ENCODE results near the gene PUM1. TPM values are rescaled to one million over a fixed set of nuclear protein-coding genes. Genes with fewer than 3 reads are reported as not detected.

The PUM1 gene
- polyA plus RNA-seq, 4 donors: 16.5 to 76.5 (median 23.3) TPM

- WGBS, 3 donors: 48 to 69% (median 49%) methylated on average over 4 of the region's 4 CpGs
- H3K27ac ChIP-seq (ENCODE audit: low read depth in 1 of 3, low read length in 2 of 3): no peak overlapping the region
- no peak overlapping the region for H3K4me3 ChIP-seq (ENCODE audit: low read depth in 1 of 3, low read length in 3 of 3)
- DNase-seq (peak; percentile 33 to 64), FAIRE-seq (no peak)
- H3K36me3 ChIP-seq (ENCODE audit: control insufficient read depth in 3 of 3, insufficient read depth in 2 of 3, low read depth in 1 of 3, low read length in 3 of 3): peaks cover 0 to 8% (median 0%) of the 10 kb centered on the region in 3 donors
- no peaks in the 10 kb centered on the region for H3K9me3 ChIP-seq (ENCODE audit: control insufficient read depth in 2 of 2, insufficient read depth in 1 of 2, low read depth in 1 of 2, low read length in 1 of 2)
- peaks cover 7 to 20% (median 17%) of the 10 kb centered on the region in 3 donors for H3K4me1 ChIP-seq (ENCODE audit: control insufficient read depth in 3 of 3, insufficient read depth in 2 of 3, low read depth in 1 of 3, low read length in 2 of 3)
- no peaks in the 10 kb centered on the region for H3K27me3 ChIP-seq (ENCODE audit: control insufficient read depth in 3 of 3, insufficient read depth in 3 of 3, low read length in 3 of 3)
Measured at GRCh38 chr1:31012210-31012924, 53.1 kb downstream of the PUM1 start.

GRCh38 chr1:31011719-31012118 is 53.8 kb downstream of the PUM1 start:
- Histone ChIP-seq H3K27me3 (ENCODE audit: control insufficient read depth in 3 of 3, insufficient read depth in 3 of 3, low read length in 3 of 3) (no peaks in the 10 kb centered on the region), H3K4me1 (ENCODE audit: control insufficient read depth in 3 of 3, insufficient read depth in 2 of 3, low read depth in 1 of 3, low read length in 2 of 3) (peaks cover 7 to 20% (median 17%) of the 10 kb centered on the region in 3 donors), H3K4me3 (ENCODE audit: low read depth in 1 of 3, low read length in 3 of 3) (no peak overlapping the region), H3K27ac (ENCODE audit: low read depth in 1 of 3, low read length in 2 of 3) (no peak overlapping the region), H3K36me3 (ENCODE audit: control insufficient read depth in 3 of 3, insufficient read depth in 2 of 3, low read depth in 1 of 3, low read length in 3 of 3) (peaks cover 0 to 8% (median 0%) of the 10 kb centered on the region in 3 donors), H3K9me3 (ENCODE audit: control insufficient read depth in 2 of 2, insufficient read depth in 1 of 2, low read depth in 1 of 2, low read length in 1 of 2) (no peaks in the 10 kb centered on the region)
- no peak for DNase-seq
- 96 to 100% (median 97%) methylated on average over 1 of the region's 1 CpG for WGBS, 3 donors
- FAIRE-seq: no peak

GRCh38 chr1:31010086-31010989 is 55.2 kb downstream of the PUM1 start:
- 48 to 60% (median 59%) methylated on average over 6 of the region's 6 CpGs for WGBS, 3 donors
- Histone ChIP-seq H3K36me3 (ENCODE audit: control insufficient read depth in 3 of 3, insufficient read depth in 2 of 3, low read depth in 1 of 3, low read length in 3 of 3) (peaks cover 2 to 11% (median 7%) of the 10 kb centered on the region in 3 donors), H3K4me1 (ENCODE audit: control insufficient read depth in 3 of 3, insufficient read depth in 2 of 3, low read depth in 1 of 3, low read length in 2 of 3) (peaks cover 7 to 20% (median 17%) of the 10 kb centered on the region in 3 donors), H3K27ac (ENCODE audit: low read depth in 1 of 3, low read length in 2 of 3) (no peak overlapping the region), H3K9me3 (ENCODE audit: control insufficient read depth in 2 of 2, insufficient read depth in 1 of 2, low read depth in 1 of 2, low read length in 1 of 2) (no peaks in the 10 kb centered on the region), H3K27me3 (ENCODE audit: control insufficient read depth in 3 of 3, insufficient read depth in 3 of 3, low read length in 3 of 3) (no peaks in the 10 kb centered on the region), H3K4me3 (ENCODE audit: low read depth in 1 of 3, low read length in 3 of 3) (no peak overlapping the region)
- no peak for DNase-seq
- no peak for FAIRE-seq

- H3K9me3 ChIP-seq (ENCODE audit: control insufficient read depth in 2 of 2, insufficient read depth in 1 of 2, low read depth in 1 of 2, low read length in 1 of 2): no peaks in the 10 kb centered on the region
- H3K4me3 ChIP-seq (ENCODE audit: low read depth in 1 of 3, low read length in 3 of 3): no peak overlapping the region
- no peaks in the 10 kb centered on the region for H3K27me3 ChIP-seq (ENCODE audit: control insufficient read depth in 3 of 3, insufficient read depth in 3 of 3, low read length in 3 of 3)
- FAIRE-seq: no peak
- peaks cover 7 to 16% (median 15%) of the 10 kb centered on the region in 3 donors for H3K4me1 ChIP-seq (ENCODE audit: control insufficient read depth in 3 of 3, insufficient read depth in 2 of 3, low read depth in 1 of 3, low read length in 2 of 3)
- no peak for DNase-seq
- no peak overlapping the region for H3K27ac ChIP-seq (ENCODE audit: low read depth in 1 of 3, low read length in 2 of 3)
- WGBS, 3 donors: 53 to 74% (median 68%) methylated on average over 2 of the region's 2 CpGs
- H3K36me3 ChIP-seq (ENCODE audit: control insufficient read depth in 3 of 3, insufficient read depth in 2 of 3, low read depth in 1 of 3, low read length in 3 of 3): peaks cover 2 to 10% (median 7%) of the 10 kb centered on the region in 3 donors
Measured at GRCh38 chr1:31007462-31007991, 58.0 kb downstream of the PUM1 start.

GRCh38 chr1:31006747-31007146 is 58.8 kb downstream of the PUM1 start:
- H3K4me1 ChIP-seq (ENCODE audit: control insufficient read depth in 3 of 3, insufficient read depth in 2 of 3, low read depth in 1 of 3, low read length in 2 of 3): peaks cover 6 to 9% (median 9%) of the 10 kb centered on the region in 3 donors
- no peak overlapping the region for H3K27ac ChIP-seq (ENCODE audit: low read depth in 1 of 3, low read length in 2 of 3)

GRCh38 chr1:31005617-31006166 is 59.8 kb downstream of the PUM1 start:
- Histone ChIP-seq H3K9me3 (ENCODE audit: control insufficient read depth in 2 of 2, insufficient read depth in 1 of 2, low read depth in 1 of 2, low read length in 1 of 2) (no peaks in the 10 kb centered on the region), H3K36me3 (ENCODE audit: control insufficient read depth in 3 of 3, insufficient read depth in 2 of 3, low read depth in 1 of 3, low read length in 3 of 3) (peaks cover 2 to 10% (median 7%) of the 10 kb centered on the region in 3 donors), H3K27ac (ENCODE audit: low read depth in 1 of 3, low read length in 2 of 3) (peak overlapping the region in 1 of 3 donors; percentile 33), H3K4me1 (ENCODE audit: control insufficient read depth in 3 of 3, insufficient read depth in 2 of 3, low read depth in 1 of 3, low read length in 2 of 3) (peaks cover 4 to 8% (median 5%) of the 10 kb centered on the region in 3 donors), H3K4me3 (ENCODE audit: low read depth in 1 of 3, low read length in 3 of 3) (no peak overlapping the region), H3K27me3 (ENCODE audit: control insufficient read depth in 3 of 3, insufficient read depth in 3 of 3, low read length in 3 of 3) (no peaks in the 10 kb centered on the region)
- WGBS, 3 donors: 82 to 89% (median 85%) methylated on average over 6 of the region's 6 CpGs
- DNase-seq (no peak), FAIRE-seq (no peak)

More at GRCh38 chr1:31006747-31007146, 58.8 kb downstream of the PUM1 start:
- H3K27me3 ChIP-seq (ENCODE audit: control insufficient read depth in 3 of 3, insufficient read depth in 3 of 3, low read length in 3 of 3): no peaks in the 10 kb centered on the region
- peaks cover 2 to 10% (median 7%) of the 10 kb centered on the region in 3 donors for H3K36me3 ChIP-seq (ENCODE audit: control insufficient read depth in 3 of 3, insufficient read depth in 2 of 3, low read depth in 1 of 3, low read length in 3 of 3)
- FAIRE-seq (no peak), DNase-seq (no peak)
- no peaks in the 10 kb centered on the region for H3K9me3 ChIP-seq (ENCODE audit: control insufficient read depth in 2 of 2, insufficient read depth in 1 of 2, low read depth in 1 of 2, low read length in 1 of 2)
- no peak overlapping the region for H3K4me3 ChIP-seq (ENCODE audit: low read depth in 1 of 3, low read length in 3 of 3)
- 62 to 82% (median 81%) methylated on average over 2 of the region's 2 CpGs for WGBS, 3 donors

- 89 to 93% (median 89%) methylated on average over 3 of the region's 3 CpGs for WGBS, 3 donors
- Histone ChIP-seq H3K4me3 (ENCODE audit: low read depth in 1 of 3, low read length in 3 of 3) (no peak overlapping the region), H3K9me3 (ENCODE audit: control insufficient read depth in 2 of 2, insufficient read depth in 1 of 2, low read depth in 1 of 2, low read length in 1 of 2) (no peaks in the 10 kb centered on the region), H3K27me3 (ENCODE audit: control insufficient read depth in 3 of 3, insufficient read depth in 3 of 3, low read length in 3 of 3) (no peaks in the 10 kb centered on the region), H3K27ac (ENCODE audit: low read depth in 1 of 3, low read length in 2 of 3) (no peak overlapping the region), H3K36me3 (ENCODE audit: control insufficient read depth in 3 of 3, insufficient read depth in 2 of 3, low read depth in 1 of 3, low read length in 3 of 3) (peaks cover 2 to 10% (median 7%) of the 10 kb centered on the region in 3 donors), H3K4me1 (ENCODE audit: control insufficient read depth in 3 of 3, insufficient read depth in 2 of 3, low read depth in 1 of 3, low read length in 2 of 3) (peaks cover 0 to 5% (median 5%) of the 10 kb centered on the region in 3 donors)
- DNase-seq (no peak), FAIRE-seq (no peak)
Measured at GRCh38 chr1:31005198-31005597, 60.3 kb downstream of the PUM1 start.

GRCh38 chr1:31004231-31004621 is 61.3 kb downstream of the PUM1 start:
- H3K4me1 ChIP-seq (ENCODE audit: control insufficient read depth in 3 of 3, insufficient read depth in 2 of 3, low read depth in 1 of 3, low read length in 2 of 3): peaks cover 0 to 5% (median 5%) of the 10 kb centered on the region in 3 donors
- H3K4me3 ChIP-seq (ENCODE audit: low read depth in 1 of 3, low read length in 3 of 3): no peak overlapping the region
- DNase-seq: peak in 1 of 2 donors; percentile 22
- H3K27ac ChIP-seq (ENCODE audit: low read depth in 1 of 3, low read length in 2 of 3): no peak overlapping the region
- no peak for FAIRE-seq
- peaks cover 4 to 11% (median 9%) of the 10 kb centered on the region in 3 donors for H3K36me3 ChIP-seq (ENCODE audit: control insufficient read depth in 3 of 3, insufficient read depth in 2 of 3, low read depth in 1 of 3, low read length in 3 of 3)
- H3K27me3 ChIP-seq (ENCODE audit: control insufficient read depth in 3 of 3, insufficient read depth in 3 of 3, low read length in 3 of 3): no peaks in the 10 kb centered on the region
- H3K9me3 ChIP-seq (ENCODE audit: control insufficient read depth in 2 of 2, insufficient read depth in 1 of 2, low read depth in 1 of 2, low read length in 1 of 2): no peaks in the 10 kb centered on the region
